GM19467 (cell line): ENCODE data around the gene C16orf74.

ENCODE experiments used
- ATAC-seq: cut with Tn5 transposase; IDR thresholded peaks from one replicate; pipeline ENCODE4 v1.9.1; 2021; ENCODE audit warnings: mild to moderate bottlenecking, moderate library complexity; ENCODE audit not compliant: unreplicated experiment

C16orf74 gene

GRCh38 chr16:85720302-85720637 is 30.6 kb downstream of the C16orf74 start:
- no peak for ATAC-seq

- no peak for ATAC-seq
Observed at GRCh38 chr16:85719605-85720301, 31.1 kb downstream of the C16orf74 start.

- no peak for ATAC-seq
Observed at GRCh38 chr16:85718682-85719081, 32.2 kb downstream of the C16orf74 start.

GRCh38 chr16:85718153-85718477 is 32.8 kb downstream of the C16orf74 start:
- ATAC-seq, result no peak

- no peak for ATAC-seq
Observed at GRCh38 chr16:85717393-85718152, 33.3 kb downstream of the C16orf74 start.

GRCh38 chr16:85716680-85717038 is 34.2 kb downstream of the C16orf74 start:
- ATAC-seq, result no peak

GRCh38 chr16:85716022-85716679 is 34.7 kb downstream of the C16orf74 start:
- no peak for ATAC-seq

GRCh38 chr16:85715169-85716021 is 35.5 kb downstream of the C16orf74 start:
- no peak for ATAC-seq

- ATAC-seq, result no peak
Observed at GRCh38 chr16:85712801-85713200, 38.1 kb downstream of the C16orf74 start.

GRCh38 chr16:85711982-85712587 is 38.8 kb downstream of the C16orf74 start:
- no peak for ATAC-seq

- ATAC-seq, result no peak
Observed at GRCh38 chr16:85710732-85711131, 40.2 kb downstream of the C16orf74 start.

GRCh38 chr16:85709766-85710585 is 40.9 kb downstream of the C16orf74 start:
- ATAC-seq, result no peak

- ATAC-seq, result no peak
Observed at GRCh38 chr16:85708338-85708737, 42.6 kb downstream of the C16orf74 start.

GRCh38 chr16:85707528-85708095 is 43.3 kb downstream of the C16orf74 start:
- no peak for ATAC-seq

GRCh38 chr16:85706449-85707034 is 44.4 kb downstream of the C16orf74 start:
- ATAC-seq, result no peak

GRCh38 chr16:85704900-85705846 is 45.7 kb downstream of the C16orf74 start:
- ATAC-seq, result no peak

- ATAC-seq, result no peak
Observed at GRCh38 chr16:85704011-85704410, 46.9 kb downstream of the C16orf74 start.

- no peak for ATAC-seq
Observed at GRCh38 chr16:85699628-85700027, 51.3 kb downstream of the C16orf74 start.
